HG03139 (cell line): Measurements from ENCODE around the gene ZSCAN5A.
"Not testable (repeated sequence)": the region's sequence is repeated elsewhere in the genome, so short reads cannot be mapped to it uniquely, and the experiment has no call there.

Source experiments
- ATAC-seq: cut with Tn5 transposase; IDR thresholded peaks from one replicate; pipeline ENCODE4 v1.9.1; 2021; ENCODE audit not compliant: unreplicated experiment

Gene ZSCAN5A

GRCh38 chr19:56273563-56274117, 41.0 kb downstream of the ZSCAN5A start:
- no peak for ATAC-seq

GRCh38 chr19:56272161-56272798, 42.4 kb downstream of the ZSCAN5A start, which contains the start of gene EDDM13:
TSS of gene EDDM13 (plus strand) at chr19:56272748. CDS start at chr19:56272835, 87 bp downstream.
- no peak for ATAC-seq

- ATAC-seq, result no peak
These were observed 43.5 kb downstream of the ZSCAN5A start for GRCh38 chr19:56271151-56271550.

GRCh38 chr19:56270676-56271075, 44.0 kb downstream of the ZSCAN5A start:
- no peak for ATAC-seq

- no peak for ATAC-seq
These were observed 45.3 kb downstream of the ZSCAN5A start for GRCh38 chr19:56269348-56269747.

- no peak for ATAC-seq
These were observed 48.6 kb downstream of the ZSCAN5A start for GRCh38 chr19:56266051-56266450.

GRCh38 chr19:56263319-56263718, 51.3 kb downstream of the ZSCAN5A start:
- no peak for ATAC-seq

GRCh38 chr19:56261932-56262331, 52.7 kb downstream of the ZSCAN5A start:
- ATAC-seq, result not testable (repeated sequence)

- no peak for ATAC-seq
These were observed 53.5 kb downstream of the ZSCAN5A start for GRCh38 chr19:56261145-56261544.

GRCh38 chr19:56258272-56258671, 56.4 kb downstream of the ZSCAN5A start:
- ATAC-seq, result no peak

GRCh38 chr19:56253737-56254136, 60.9 kb downstream of the ZSCAN5A start:
- no peak for ATAC-seq

- no peak for ATAC-seq
These were observed 61.8 kb downstream of the ZSCAN5A start for GRCh38 chr19:56252699-56253422.

GRCh38 chr19:56248736-56249338, 65.8 kb downstream of the ZSCAN5A start:
- ATAC-seq, result not testable (repeated sequence)

GRCh38 chr19:56245764-56246163, 68.9 kb downstream of the ZSCAN5A start:
- not testable (repeated sequence) for ATAC-seq

- ATAC-seq, result no peak
These were observed 69.4 kb downstream of the ZSCAN5A start for GRCh38 chr19:56245121-56245740.

GRCh38 chr19:56223481-56223880, 91.2 kb downstream of the ZSCAN5A start:
- no peak for ATAC-seq

- ATAC-seq, result no peak
These were observed 91.7 kb downstream of the ZSCAN5A start for GRCh38 chr19:56222901-56223300.

GRCh38 chr19:56221851-56222250, 92.8 kb downstream of the ZSCAN5A start:
- ATAC-seq, result no peak

GRCh38 chr19:56221442-56221841, 93.2 kb downstream of the ZSCAN5A start:
- not testable (repeated sequence) for ATAC-seq

- ATAC-seq, result no peak
These were observed 95.7 kb downstream of the ZSCAN5A start for GRCh38 chr19:56218961-56219360.
